GM19043 (cell line): Measurements from ENCODE around the gene SLC30A1.
"Not testable (repeated sequence)": the region's sequence is repeated elsewhere in the genome, so short reads cannot be mapped to it uniquely, and the experiment has no call there.

Source experiments
- ATAC-seq: cut with Tn5 transposase; IDR thresholded peaks from one replicate; pipeline ENCODE4 v1.9.1; 2021; ENCODE audit warnings: low read depth; ENCODE audit not compliant: unreplicated experiment

The SLC30A1 gene, protein sequence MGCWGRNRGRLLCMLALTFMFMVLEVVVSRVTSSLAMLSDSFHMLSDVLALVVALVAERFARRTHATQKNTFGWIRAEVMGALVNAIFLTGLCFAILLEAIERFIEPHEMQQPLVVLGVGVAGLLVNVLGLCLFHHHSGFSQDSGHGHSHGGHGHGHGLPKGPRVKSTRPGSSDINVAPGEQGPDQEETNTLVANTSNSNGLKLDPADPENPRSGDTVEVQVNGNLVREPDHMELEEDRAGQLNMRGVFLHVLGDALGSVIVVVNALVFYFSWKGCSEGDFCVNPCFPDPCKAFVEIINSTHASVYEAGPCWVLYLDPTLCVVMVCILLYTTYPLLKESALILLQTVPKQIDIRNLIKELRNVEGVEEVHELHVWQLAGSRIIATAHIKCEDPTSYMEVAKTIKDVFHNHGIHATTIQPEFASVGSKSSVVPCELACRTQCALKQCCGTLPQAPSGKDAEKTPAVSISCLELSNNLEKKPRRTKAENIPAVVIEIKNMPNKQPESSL

DNA sequence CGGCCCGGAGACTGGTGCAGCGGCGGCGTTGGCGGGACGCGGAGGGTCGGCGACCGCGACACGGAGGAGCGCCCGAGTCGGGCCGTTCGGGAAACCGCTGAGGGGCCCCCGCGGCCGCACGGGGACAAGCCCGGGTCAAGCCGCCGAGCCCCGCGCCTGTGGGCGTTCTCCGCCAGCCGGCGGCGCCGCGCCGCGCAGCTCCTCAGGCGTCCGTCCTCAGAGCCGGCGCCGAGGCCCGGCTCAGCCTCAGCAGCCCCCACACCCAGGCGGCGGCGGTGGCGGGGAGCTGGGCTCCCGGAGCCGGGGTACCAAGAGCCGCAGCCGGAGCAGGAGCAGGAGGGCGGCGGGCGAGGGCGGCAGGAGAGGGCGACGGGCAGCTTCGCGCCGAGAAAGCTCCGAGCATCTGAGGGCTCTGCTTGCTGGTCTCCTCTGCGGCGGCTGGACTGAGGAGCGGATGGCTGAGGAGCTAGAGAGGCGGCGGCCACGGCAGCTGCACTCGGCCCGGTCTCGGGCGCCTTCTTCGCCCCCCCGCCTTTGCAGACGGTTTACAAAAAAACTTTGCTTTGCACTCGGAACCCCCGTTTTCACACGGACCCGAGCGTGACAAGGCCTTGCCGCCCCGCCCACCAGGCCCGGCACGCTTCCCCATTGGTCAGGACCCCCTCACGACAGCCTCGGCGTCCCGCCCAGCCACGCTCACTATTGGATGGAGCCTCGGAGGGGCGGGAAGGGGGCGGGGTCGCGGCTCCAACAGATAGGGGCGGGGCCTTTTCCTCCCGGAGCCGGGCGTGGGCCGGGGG, at the start of gene SLC30A1:
TSS of gene SLC30A1 (minus strand) at position 522 of the 800 bp plus-strand sequence. CDS start 549 bp downstream, outside the sequence.
- ATAC-seq = peak; percentile 72

DNA sequence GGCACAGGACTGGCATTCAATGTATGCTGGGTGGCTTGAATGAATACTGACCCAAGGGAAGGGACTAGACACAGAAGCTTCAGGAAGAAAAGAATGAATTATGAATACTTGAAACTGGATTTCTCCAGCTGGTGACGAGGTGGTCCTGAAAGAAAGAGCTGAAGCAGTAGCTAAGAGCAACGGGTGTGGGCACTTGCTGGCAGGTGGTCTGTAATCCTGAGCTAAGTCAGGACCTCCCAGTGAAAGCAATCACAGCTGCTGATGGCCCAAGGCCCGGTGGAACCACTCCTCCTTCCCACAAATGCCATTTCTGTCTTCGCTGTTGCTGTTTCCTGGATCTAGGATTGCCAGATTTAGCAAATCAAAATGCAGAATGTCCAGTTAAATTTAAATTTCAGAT, 49.5 kb upstream of the SLC30A1 start:
- ATAC-seq = no peak

DNA sequence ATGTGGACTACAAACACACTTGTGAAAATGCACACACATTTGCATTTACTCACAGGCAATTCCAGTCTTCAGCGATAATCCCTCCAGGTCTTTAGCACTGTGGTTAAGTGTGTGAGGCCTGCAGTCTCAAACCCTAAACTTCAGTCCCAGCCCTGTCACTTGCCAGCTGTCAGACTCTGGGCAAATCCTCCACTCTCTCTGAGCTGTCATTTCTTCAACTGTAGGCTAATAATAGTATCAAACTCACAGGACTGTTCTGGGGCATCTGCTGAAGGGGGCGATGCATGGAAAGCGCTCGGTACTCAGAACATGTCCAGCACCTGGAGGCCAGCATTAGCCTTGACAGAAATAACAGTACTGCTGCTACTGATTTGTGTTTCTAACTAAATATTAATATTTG, 48.3 kb upstream of the SLC30A1 start:
- no peak for ATAC-seq

DNA sequence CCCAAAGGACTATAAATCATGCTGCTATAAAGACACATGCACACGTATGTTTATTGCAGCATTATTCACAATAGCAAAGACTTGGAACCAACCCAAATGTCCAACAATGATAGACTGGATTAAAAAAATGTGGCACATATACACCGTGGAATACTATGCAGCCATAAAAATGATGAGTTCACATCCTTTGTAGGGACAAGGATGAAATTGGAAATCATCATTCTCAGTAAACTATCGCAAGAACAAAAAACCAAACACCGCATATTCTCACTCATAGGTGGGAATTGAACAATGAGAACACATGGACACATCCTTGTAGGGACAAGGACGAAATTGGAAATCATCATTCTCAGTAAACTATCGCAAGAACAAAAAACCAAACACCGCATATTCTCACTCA, 46.9 kb upstream of the SLC30A1 start:
- ATAC-seq = not testable (repeated sequence)

DNA sequence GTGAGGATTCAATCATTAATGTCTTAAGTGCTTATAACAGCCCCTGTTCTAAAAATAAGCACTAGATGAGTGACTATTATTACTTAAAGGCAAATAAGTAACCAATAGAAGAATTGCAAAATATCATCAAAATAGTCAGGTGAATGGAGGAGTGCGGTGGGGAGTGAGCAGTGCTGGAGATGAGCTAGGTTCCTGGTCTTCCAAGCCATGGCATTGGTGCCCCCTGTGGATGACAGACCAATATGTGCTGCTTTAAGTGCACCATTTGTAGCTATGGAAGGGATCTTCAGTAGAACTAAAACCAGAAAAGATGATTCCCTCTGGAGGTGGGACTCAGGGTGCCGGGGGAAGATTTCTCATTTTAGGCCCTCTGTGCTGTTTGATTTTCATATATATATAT, 46.1 kb upstream of the SLC30A1 start:
- ATAC-seq = no peak

DNA sequence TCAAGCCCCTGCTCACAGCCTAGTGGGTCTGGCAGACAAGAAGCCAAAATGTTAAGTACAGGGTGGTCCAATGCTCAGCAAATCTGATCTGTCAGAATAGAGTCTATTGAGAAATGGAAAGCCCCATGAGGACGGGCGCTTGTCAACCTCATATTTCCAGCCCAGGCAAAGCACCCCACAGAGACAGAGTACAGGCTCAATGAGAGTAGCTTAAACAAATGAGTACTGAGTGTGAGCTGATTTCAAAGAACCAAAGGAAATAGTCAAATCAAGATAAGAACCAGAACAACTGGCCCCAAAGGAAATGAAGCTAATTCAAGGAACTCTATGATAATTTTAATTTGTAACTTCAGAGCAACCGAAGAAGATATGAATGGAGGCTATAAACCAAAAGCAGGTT, 44.6 kb upstream of the SLC30A1 start:
- no peak for ATAC-seq

DNA sequence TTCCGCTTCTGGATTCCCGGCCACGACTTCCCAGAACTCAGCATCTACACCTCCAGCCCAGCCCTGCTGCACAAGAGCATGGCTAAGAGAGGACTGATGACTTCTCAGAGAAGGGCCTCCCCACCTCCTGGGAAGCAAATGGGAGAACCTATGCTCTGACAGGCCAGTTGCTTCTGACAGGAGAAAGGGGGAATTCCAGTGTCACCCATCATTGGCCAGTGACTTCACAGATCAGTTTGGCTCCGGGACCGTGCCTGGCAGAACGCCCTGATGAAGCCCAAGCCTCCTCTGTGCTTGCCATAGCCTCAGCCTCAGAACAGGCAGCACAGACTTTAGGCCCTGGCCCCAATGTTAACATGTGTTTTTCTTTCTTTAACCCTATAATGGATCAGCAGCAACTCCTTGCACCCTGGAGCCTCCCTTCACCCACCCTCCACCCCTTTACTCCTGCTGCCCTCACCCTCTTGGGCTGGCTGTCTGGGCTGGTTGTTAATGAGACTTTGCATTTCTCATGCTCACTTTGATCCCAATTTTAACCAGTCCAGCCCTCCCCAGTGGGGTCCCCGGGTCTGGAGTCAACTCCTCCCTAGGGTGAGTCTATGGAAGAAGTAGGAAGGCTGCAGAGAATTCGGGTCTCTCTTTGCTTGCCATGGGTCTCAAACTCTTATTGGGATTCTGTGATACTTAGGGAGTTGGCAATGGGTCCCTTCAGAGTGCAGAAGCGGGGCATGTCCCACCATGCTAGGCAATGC, 42.7 kb upstream of the SLC30A1 start:
- no peak for ATAC-seq

DNA sequence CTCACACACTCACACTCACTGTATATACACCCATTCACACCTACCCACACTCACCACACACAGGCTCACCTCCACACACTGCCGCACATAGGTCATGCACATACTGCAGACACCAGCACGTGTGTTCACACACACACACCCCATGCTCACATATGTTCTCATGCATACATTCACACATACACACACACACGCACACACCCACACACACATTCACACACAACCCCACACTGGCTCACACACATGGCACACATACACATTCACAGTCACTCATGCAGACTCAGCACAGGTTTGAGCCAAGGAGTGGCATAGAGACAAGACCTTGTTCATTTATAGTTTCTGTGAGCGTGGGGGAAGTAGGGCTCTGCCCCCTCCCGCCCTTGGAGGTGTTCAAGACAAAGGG, 41.1 kb upstream of the SLC30A1 start:
- no peak for ATAC-seq

DNA sequence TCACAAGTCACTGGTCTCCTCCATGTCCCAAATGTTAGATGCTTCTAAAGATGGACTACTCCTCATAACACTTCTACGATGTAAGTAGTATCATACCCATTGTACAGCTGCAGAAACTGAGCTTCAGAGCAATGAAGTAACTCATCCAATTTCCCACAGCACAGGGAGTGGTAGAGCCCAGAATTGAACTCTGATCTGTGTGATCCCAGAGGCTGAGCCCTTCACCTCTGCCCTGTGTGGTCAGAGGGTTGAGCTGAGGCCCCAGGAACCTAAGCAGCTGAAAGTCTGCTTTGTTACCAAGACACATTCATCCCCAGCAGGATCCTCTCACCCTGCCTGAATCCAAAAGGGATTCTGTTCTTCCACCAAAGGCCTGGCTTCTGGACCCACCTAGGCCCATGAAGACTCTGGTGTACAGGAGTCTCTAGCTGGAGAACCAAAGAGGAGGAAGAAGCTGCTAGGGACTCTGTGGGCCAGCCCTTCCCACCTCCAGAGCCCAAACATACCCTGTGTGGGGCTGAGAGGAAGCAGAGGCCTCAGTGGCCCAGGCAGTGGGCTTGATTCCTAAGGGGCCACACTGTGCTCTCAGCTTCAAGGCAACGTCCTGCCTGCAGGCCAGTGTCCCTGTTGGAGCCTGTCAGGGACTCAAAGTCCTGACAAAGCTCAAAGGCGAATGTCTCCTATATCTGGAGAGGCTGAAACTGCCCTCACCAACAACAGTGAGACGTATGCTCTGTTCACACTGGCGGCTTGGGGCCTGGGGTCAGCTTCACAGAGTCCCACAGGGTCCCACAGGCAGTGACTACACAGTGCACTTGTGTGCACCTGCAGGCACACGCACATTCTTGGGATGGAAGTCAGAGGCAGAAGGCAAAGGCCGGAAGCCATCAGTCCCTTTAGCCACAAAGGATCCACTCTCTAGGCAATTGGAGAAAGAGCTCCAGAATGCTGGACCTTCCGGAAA, 40.4 kb upstream of the SLC30A1 start:
- ATAC-seq = no peak

DNA sequence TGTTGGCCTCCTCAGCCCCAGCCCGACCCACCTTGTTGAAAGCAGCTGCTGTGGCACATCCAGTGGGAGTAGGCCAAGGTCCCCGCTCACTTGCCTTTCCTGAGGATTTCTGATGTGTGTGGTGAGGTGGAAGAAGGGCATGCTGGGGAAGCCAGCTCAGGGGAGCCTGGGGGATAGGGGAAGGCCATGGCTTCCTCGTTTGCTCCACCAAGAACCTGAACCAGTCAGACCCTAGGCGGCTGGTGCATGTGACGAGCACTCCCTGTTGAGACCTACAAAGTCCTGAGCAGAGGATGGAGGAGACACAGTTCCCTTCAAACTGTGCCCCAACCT, 38.0 kb upstream of the SLC30A1 start:
- no peak for ATAC-seq

DNA sequence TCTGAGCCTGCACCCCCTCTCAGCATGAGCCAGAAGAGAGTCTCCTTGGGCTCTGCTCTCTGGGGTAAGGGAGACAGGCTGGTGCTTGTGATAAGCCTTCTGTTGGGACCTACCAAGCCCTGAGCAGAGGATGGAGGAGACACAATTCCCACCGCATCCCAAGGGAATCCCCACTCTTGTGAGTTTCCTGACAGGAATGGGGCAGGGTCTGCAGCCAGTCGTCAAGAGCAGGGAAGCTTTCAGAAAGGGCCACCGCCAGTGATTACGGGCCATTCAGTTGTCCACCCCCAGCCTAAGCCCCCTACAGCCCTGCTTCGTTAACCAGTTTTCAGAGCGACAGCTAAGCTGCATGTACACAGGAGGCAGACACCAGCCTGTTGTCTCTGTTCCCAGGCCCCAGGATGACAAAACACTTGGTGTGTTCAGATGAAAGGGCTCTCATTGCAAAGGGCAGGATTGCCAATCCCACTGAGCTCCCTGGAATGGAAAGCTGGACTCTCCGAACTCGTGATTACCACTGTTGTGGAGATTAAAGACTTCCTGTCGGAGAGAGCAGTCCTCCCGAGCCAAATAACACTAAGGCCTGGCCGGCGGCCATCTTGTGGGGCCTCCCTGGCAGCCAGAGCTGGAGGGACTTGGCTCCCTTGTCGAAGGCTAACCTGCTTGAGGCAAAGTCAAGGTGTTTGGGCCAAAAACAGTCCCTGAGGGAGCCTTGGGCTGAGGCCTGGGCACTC, 37.4 kb upstream of the SLC30A1 start:
- no peak for ATAC-seq

DNA sequence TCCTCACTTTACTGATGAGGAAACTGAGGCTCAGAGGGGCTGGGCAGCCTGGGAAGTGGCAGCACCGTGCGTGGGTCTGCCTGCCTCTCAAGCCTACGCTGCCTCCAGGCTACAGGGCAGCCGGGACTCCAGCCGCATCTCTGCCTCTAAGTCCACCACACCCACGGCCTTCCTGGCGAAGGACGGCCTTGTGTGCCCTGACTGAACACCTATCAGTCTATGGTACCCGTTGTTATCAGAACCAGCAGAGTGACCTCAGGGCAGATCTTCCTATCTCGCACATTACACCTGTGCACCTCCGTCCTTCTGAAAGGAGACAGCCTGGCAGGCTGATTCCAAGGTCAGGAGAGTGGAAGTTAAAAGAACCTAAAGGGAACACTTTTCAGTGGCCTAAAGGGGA, 35.7 kb upstream of the SLC30A1 start:
- no peak for ATAC-seq

DNA sequence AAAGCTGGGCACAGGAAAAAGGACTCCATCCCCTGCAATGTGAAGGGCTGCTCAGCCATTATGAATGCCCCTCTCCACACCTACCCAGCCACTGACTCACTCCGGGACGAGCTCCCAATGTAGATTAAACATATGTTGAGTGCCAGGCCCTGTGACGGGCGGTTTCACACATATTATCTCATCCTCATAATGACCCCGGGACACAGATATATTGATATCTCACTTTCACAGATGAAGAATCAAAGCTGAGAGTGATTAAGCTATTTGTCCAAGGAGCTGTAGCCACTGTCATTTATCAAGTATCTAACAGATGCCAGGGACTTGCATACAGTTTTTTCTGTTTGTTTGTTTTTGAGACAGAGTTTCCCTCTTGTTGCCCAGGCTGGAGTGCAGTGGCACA, 35.0 kb upstream of the SLC30A1 start:
- no peak for ATAC-seq

DNA sequence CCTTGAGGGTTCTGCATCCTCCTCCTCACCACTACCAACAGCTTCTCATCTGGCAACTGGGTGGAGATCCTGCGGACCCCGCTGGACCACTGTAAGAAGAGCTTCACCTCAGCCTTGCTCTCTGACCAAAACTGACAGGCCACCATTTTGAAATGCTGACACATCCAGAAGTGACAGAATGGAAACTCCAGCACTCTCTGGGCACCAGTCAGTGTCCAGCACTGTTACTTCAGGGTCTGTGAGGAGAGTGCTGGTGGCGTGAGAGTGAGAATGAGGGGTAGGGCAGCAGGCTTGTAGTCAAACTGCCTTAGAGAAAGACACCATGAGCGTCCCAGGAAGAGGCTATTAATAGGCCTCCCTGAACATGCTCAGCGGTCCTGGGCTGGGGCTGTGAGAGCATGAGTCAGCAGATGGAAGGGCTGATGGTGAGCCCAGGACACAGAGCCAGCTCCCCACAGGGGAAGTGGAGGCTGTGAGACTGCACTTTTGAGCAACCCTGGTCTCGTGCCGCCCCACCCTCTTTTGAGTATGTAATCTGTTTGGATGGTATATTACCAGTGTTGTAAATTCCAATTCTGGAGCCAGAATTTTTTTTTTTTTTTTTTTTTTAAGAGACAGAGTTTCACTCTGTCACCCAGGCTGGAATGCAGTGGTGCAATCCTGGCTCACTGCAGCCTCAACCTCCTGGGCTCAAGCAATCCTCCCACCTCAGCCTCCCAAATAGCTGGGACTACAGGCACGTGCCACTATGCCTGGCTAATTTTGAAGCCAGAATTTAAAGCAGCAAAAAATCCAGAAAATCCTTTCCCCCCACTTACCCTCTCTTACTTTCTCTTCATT, 34.4 kb upstream of the SLC30A1 start:
- no peak for ATAC-seq

DNA sequence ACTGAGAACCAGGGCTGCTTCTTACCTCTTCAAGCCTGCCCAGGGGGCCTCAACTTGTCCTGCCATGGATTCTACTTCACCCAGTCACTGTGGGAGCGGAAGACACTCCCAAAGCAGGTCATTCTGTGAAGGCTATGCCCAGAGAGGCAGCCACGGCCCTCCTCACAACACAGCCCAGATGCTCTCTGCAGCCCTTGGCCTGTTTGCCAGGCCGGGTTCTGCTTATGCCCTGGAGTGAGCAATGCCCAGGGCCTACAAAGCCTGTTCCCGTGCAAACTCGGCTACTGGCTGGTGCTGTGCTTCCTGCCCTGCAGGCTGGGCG, 33.8 kb upstream of the SLC30A1 start:
- ATAC-seq = no peak

DNA sequence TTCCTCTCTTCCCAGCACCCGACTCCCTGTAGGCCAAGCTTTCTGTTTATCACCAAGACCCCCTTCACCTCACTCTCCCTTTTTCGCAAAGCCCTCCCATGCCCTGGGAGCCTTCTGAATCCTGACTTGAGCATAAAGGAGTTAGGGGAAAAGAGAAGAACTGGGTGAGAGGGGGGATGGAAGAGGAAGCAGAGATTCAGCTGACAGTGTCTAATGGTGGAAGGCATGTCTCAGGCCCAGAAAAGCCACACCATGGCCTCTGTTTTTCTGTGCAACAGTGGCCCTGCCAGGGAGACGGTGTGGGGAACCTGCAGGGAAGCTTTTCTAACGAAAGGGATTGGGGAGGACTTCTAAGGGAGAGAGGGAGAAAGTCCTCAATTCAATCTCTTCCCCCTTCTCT, 32.9 kb upstream of the SLC30A1 start:
- ATAC-seq = no peak

DNA sequence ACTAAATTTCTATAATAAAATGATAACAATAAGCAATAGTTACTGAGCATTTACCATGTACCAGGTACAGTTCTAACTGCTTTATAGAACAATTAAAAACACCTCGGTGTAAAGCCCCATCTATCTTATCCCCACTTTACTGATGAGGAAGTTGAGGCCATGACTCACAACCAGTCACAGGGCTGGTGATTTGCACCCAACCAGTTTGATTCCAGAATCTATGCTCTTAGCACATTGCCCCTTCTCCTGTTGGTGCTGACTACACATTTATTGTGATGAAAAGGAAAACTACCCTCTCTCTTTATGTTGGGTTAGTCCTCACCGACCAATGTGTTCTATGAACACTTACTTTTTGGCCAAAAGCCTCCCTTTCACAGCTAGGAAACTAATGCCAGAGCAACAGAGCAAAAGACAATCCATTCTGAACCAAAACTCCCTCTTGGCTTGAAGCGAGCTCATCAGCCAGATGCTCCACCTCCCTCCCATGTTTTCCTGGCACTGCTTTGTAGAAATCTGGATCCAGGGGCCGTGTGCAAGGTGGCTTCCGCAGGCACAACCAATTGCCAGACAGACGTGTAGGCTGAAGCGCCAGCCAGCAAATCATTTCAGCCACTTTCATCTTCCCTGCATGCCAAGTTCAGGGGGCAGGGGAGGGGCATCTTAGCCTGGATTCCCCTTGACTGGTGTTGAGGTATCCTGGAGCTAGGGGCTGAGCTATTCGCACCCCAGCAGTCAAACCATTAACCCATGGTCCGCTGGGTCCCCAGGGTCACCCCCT, 32.0 kb upstream of the SLC30A1 start:
- no peak for ATAC-seq
